Measurements from ENCODE around the gene PPP1R9A.

DNA sequence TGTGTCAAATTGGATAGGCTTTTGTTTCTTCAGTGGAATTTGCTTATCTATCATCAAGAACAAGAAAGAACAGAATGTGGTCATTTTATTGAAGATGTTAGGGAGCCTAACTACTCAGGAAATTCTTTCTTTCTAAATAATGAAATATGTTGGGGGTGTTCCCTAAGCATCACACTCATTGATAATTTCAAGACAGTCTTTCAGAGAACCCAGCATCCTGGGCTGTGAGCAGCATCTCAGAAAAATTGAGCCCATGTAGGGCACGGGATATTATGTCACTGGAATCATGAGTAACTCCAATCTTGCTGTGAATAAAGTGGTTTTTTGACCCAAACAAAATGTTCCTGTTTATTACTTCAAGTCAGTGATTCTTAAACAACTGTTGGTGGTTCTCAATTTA is 389.6 kb downstream of the PPP1R9A start:
- TF ChIP-seq, protein P1, sequence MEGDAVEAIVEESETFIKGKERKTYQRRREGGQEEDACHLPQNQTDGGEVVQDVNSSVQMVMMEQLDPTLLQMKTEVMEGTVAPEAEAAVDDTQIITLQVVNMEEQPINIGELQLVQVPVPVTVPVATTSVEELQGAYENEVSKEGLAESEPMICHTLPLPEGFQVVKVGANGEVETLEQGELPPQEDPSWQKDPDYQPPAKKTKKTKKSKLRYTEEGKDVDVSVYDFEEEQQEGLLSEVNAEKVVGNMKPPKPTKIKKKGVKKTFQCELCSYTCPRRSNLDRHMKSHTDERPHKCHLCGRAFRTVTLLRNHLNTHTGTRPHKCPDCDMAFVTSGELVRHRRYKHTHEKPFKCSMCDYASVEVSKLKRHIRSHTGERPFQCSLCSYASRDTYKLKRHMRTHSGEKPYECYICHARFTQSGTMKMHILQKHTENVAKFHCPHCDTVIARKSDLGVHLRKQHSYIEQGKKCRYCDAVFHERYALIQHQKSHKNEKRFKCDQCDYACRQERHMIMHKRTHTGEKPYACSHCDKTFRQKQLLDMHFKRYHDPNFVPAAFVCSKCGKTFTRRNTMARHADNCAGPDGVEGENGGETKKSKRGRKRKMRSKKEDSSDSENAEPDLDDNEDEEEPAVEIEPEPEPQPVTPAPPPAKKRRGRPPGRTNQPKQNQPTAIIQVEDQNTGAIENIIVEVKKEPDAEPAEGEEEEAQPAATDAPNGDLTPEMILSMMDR (IDR thresholded peaks at IDR 0.05), result no peak
- TF ChIP-seq ZFX (IDR thresholded peaks at IDR 0.05; ENCODE audit: borderline replicate concordance), result no peak
